ENCODE results near the gene ACAN. TPM values are rescaled to one million over a fixed set of nuclear protein-coding genes. Genes with fewer than 3 reads are reported as not detected.

The ACAN gene
- total and polyA plus RNA-seq, 2 donors from 2014 or later = 2.8 to 10.3 TPM

DNA sequence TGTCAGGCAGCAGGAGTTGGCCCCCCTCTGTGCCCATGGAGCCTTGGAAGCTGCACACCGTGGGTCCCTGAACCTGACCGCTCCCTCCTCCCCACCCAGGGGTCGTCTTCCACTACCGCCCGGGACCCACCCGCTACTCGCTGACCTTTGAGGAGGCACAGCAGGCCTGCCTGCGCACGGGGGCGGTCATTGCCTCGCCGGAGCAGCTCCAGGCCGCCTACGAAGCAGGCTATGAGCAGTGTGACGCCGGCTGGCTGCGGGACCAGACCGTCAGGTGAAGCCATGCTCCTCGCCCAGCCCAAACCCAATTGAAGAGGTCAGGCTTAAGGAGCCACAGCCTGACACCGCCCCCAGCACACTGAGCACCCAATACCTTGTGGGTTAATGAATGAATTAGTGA lies 43.9 kb downstream of the ACAN start:
- intact Hi-C loops (cut with DNase I) = no loop called here
- Histone ChIP-seq H3K36me3 (ENCODE audit: control insufficient read depth in 2 of 3, insufficient read depth in 3 of 3, low read length in 3 of 3) (no peaks in the 10 kb centered on the region), H3K9ac (ENCODE audit: low read length in 3 of 3) (no peak overlapping the region), H3K27ac (ENCODE audit: low read depth in 2 of 2, low read length in 2 of 2) (no peak overlapping the region), H3K9me3 (ENCODE audit: control insufficient read depth in 2 of 3, insufficient read depth in 1 of 3, low read length in 3 of 3) (no peaks in the 10 kb centered on the region), H3K27me3 (ENCODE audit: control insufficient read depth, insufficient read depth, low read length) (no peaks in the 10 kb centered on the region), H3K4me3 (ENCODE audit: low read length in 3 of 3) (no peak overlapping the region), H3K4me1 (ENCODE audit: control insufficient read depth in 2 of 3, insufficient read depth in 2 of 3, low read depth in 1 of 3, low read length in 3 of 3) (no peaks in the 10 kb centered on the region)
- TF ChIP-seq, protein P1, sequence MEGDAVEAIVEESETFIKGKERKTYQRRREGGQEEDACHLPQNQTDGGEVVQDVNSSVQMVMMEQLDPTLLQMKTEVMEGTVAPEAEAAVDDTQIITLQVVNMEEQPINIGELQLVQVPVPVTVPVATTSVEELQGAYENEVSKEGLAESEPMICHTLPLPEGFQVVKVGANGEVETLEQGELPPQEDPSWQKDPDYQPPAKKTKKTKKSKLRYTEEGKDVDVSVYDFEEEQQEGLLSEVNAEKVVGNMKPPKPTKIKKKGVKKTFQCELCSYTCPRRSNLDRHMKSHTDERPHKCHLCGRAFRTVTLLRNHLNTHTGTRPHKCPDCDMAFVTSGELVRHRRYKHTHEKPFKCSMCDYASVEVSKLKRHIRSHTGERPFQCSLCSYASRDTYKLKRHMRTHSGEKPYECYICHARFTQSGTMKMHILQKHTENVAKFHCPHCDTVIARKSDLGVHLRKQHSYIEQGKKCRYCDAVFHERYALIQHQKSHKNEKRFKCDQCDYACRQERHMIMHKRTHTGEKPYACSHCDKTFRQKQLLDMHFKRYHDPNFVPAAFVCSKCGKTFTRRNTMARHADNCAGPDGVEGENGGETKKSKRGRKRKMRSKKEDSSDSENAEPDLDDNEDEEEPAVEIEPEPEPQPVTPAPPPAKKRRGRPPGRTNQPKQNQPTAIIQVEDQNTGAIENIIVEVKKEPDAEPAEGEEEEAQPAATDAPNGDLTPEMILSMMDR (IDR thresholded peaks at IDR 0.05; ENCODE audit: borderline replicate concordance, extremely low read depth, insufficient read depth) = no peak
- DNase-seq = no peak
- no peak for FAIRE-seq

DNA sequence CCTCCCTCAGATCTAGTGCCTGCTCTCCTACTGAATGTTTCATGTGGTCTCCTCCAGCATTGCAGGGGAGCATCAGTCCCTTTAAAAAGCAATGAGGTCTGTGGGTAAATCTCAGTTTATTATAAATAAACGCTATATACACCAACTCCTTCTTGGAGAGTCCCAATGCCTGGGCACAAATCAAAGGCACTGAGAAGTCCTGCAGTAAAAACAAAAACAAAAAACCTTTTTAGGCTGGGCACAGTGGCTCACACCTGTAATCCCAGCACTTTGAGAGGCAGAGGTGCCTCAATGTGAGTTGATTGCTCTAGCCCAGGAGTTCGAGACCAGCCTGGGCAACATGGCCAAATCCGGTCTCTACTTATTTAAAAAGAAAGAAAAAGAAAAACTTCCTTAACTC lies 45.0 kb downstream of the ACAN start:
- Histone ChIP-seq H3K27me3 (ENCODE audit: control insufficient read depth, insufficient read depth, low read length) (no peaks in the 10 kb centered on the region), H3K27ac (ENCODE audit: low read depth in 2 of 2, low read length in 2 of 2) (no peak overlapping the region), H3K9me3 (ENCODE audit: control insufficient read depth in 2 of 3, insufficient read depth in 1 of 3, low read length in 3 of 3) (no peaks in the 10 kb centered on the region), H3K4me3 (ENCODE audit: low read length in 3 of 3) (no peak overlapping the region), H3K9ac (ENCODE audit: low read length in 3 of 3) (no peak overlapping the region), H3K36me3 (ENCODE audit: control insufficient read depth in 2 of 3, insufficient read depth in 3 of 3, low read length in 3 of 3) (no peaks in the 10 kb centered on the region), H3K4me1 (ENCODE audit: control insufficient read depth in 2 of 3, insufficient read depth in 2 of 3, low read depth in 1 of 3, low read length in 3 of 3) (no peaks in the 10 kb centered on the region)
- intact Hi-C loops (cut with DNase I) = no loop called here
- TF ChIP-seq, protein P1 (IDR thresholded peaks at IDR 0.05; ENCODE audit: borderline replicate concordance, extremely low read depth, insufficient read depth) = no peak
- no peak for DNase-seq
- no peak for FAIRE-seq

DNA sequence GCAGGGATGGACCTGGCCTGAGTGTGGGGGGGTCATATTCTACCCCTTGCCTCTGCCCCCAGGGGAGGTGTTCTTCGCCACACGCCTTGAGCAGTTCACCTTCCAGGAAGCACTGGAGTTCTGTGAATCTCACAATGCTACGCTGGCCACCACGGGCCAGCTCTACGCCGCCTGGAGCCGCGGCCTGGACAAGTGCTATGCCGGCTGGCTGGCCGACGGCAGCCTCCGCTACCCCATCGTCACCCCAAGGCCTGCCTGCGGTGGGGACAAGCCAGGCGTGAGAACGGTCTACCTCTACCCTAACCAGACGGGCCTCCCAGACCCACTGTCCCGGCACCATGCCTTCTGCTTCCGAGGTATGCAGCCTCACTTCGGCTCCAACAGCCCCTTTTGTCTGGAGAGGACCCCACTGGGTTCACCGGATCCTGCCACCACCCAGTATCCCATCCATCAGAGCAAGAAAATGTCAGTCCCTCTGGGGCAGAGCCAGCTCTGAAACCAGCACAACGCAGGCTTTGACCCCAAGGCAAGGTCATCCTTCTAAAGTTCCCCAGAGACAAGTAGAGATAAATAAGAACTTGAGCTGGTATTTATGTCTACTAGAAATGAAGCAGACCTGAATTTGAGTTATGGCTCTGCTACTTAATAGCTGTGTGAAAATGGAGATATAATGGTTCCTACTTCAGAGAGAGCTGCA lies 46.3 kb downstream of the ACAN start:
- H3K4me3 ChIP-seq (ENCODE audit: low read length in 3 of 3) = no peak overlapping the region
- H3K9ac ChIP-seq (ENCODE audit: low read length in 3 of 3) = no peak overlapping the region
- H3K27me3 ChIP-seq (ENCODE audit: control insufficient read depth, insufficient read depth, low read length) = no peaks in the 10 kb centered on the region
- no peaks in the 10 kb centered on the region for H3K36me3 ChIP-seq (ENCODE audit: control insufficient read depth in 2 of 3, insufficient read depth in 3 of 3, low read length in 3 of 3)
- H3K4me1 ChIP-seq (ENCODE audit: control insufficient read depth in 2 of 3, insufficient read depth in 2 of 3, low read depth in 1 of 3, low read length in 3 of 3) = no peaks in the 10 kb centered on the region
- H3K27ac ChIP-seq (ENCODE audit: low read depth in 2 of 2, low read length in 2 of 2) = no peak overlapping the region
- peak in 4 of 5 donors; percentile 64 to 82 (median 78) for DNase-seq
- no peak for FAIRE-seq
- H3K9me3 ChIP-seq (ENCODE audit: control insufficient read depth in 2 of 3, insufficient read depth in 1 of 3, low read length in 3 of 3) = no peaks in the 10 kb centered on the region
- intact Hi-C loops (cut with DNase I) = no loop called here
- TF ChIP-seq, protein P1 (IDR thresholded peaks at IDR 0.05; ENCODE audit: borderline replicate concordance, extremely low read depth, insufficient read depth) = no peak

DNA sequence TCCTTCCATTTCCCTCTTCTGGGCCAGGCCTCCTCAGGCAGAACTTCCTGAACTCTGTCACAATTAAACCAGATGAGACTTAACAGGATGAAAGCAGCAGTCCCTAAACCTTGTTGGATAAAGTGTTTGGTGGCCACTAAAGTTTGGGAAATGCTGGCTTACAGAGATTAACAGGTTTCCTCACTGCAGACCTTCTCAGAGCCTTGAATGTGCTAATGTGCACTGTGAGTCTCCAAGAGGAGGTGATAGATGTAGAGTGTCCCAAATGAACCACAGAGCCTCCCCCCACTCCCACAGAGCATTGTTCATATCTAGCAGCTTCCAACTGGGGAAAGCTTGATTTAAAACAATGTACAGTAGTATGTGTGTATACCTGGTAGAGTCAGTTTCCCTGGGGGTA lies 49.2 kb downstream of the ACAN start:
- H3K27ac ChIP-seq (ENCODE audit: low read depth in 2 of 2, low read length in 2 of 2) = no peak overlapping the region
- TF ChIP-seq, protein P1 (IDR thresholded peaks at IDR 0.05; ENCODE audit: borderline replicate concordance, extremely low read depth, insufficient read depth) = no peak
- no peaks in the 10 kb centered on the region for H3K36me3 ChIP-seq (ENCODE audit: control insufficient read depth in 2 of 3, insufficient read depth in 3 of 3, low read length in 3 of 3)
- no peaks in the 10 kb centered on the region for H3K9me3 ChIP-seq (ENCODE audit: control insufficient read depth in 2 of 3, insufficient read depth in 1 of 3, low read length in 3 of 3)
- intact Hi-C loops (cut with DNase I) = no loop called here
- H3K4me1 ChIP-seq (ENCODE audit: control insufficient read depth in 2 of 3, insufficient read depth in 2 of 3, low read depth in 1 of 3, low read length in 3 of 3) = no peaks in the 10 kb centered on the region
- H3K9ac ChIP-seq (ENCODE audit: low read length in 3 of 3) = no peak overlapping the region
- no peak for DNase-seq
- H3K27me3 ChIP-seq (ENCODE audit: control insufficient read depth, insufficient read depth, low read length) = no peaks in the 10 kb centered on the region
- H3K4me3 ChIP-seq (ENCODE audit: low read length in 3 of 3) = no peak overlapping the region
- no peak for FAIRE-seq
